Fibroblast of villous mesenchyme (primary cell): ENCODE results near the gene L1CAM. TPM values are rescaled to one million over a fixed set of nuclear protein-coding genes. Genes with fewer than 3 reads are reported as not detected.

Experiments
- DNase-seq: peaks from one replicate; pipeline ENCODE4 v3.0.0-alpha.2; 2010; ENCODE audit warnings: low read depth
- H3K4me3 ChIP-seq: 2 replicates; pipeline ENCODE4 v1.5.1; 2011; ENCODE audit warnings: low read depth, mild to moderate bottlenecking, low read length
- CTCF ChIP-seq: IDR thresholded peaks from 2 replicates; pipeline ENCODE4 v1.5.1; 2012; ENCODE audit warnings: low read depth, mild to moderate bottlenecking, low read length; ENCODE audit not compliant: insufficient read depth
- total RNA-seq: library from RNA; depleted of rRNA; stranded (reverse); fragments of >200 nt; gene quantifications from 2 replicates; pipeline ENCODE4 v1.2.3, GENCODE V29; 2012

The L1CAM gene
- total RNA-seq, 1 donor, result 54.4 TPM

- DNase-seq, result no peak
- TF ChIP-seq CTCF, result no peak
- no peak overlapping the region for H3K4me3 ChIP-seq
Measured at GRCh38 chrX:153932220-153932915, 46.4 kb upstream of the L1CAM start.

GRCh38 chrX:153931748-153932147, 45.8 kb upstream of the L1CAM start:
- no peak overlapping the region for H3K4me3 ChIP-seq
- no peak for DNase-seq
- TF ChIP-seq CTCF, result no peak

- DNase-seq, result no peak
- TF ChIP-seq CTCF, result no peak
- H3K4me3 ChIP-seq, result no peak overlapping the region
Measured at GRCh38 chrX:153931151-153931550, 45.2 kb upstream of the L1CAM start.

- no peak for TF ChIP-seq CTCF
- no peak for DNase-seq
- H3K4me3 ChIP-seq, result no peak overlapping the region
Measured at GRCh38 chrX:153930011-153930910, 44.3 kb upstream of the L1CAM start.

- DNase-seq, result no peak
- no peak overlapping the region for H3K4me3 ChIP-seq
- TF ChIP-seq CTCF, result no peak
Measured at GRCh38 chrX:153929576-153929975, 43.6 kb upstream of the L1CAM start.

- DNase-seq, result no peak
- TF ChIP-seq CTCF, result no peak
- H3K4me3 ChIP-seq, result no peak overlapping the region
Measured at GRCh38 chrX:153928846-153929245, 42.9 kb upstream of the L1CAM start.
